Measurements from ENCODE around the gene IZUMO1.
"Not testable (repeated sequence)": the region's sequence is repeated elsewhere in the genome, so short reads cannot be mapped to it uniquely, and the experiment has no call there.

The IZUMO1 gene

DNA sequence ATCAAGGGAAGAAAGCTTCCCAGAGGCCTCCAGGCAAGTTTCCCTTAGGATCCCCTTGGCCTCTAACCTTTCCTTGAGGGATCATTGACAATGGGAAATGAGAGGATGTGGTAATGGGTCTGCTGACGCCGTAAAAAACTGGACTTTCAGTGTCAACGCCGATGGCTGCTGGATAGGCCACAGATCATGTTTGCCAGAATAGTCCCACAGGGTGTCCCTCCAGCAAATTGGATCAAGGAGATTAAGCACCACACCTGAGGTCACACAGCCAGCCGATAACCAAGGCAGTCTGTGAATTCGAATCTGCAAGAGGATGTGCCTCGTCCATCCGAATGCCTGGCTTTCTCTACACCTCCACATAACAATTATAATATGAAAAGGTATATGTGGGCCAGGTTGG, 46.6 kb upstream of the IZUMO1 start:
- H3K9me3 ChIP-seq (ENCODE audit: control insufficient read depth, low read length), result no peaks in the 10 kb centered on the region
- no peak overlapping the region for H3K9ac ChIP-seq (ENCODE audit: low read length)
- no peak for DNase-seq
- H2AFZ ChIP-seq (ENCODE audit: low read depth, low read length), result no peak overlapping the region
- H3K27ac ChIP-seq (ENCODE audit: low read length, poor library complexity, severe bottlenecking), result no peak overlapping the region
- WGBS, result 71% methylated on average over 5 of the region's 8 CpGs
- no peak overlapping the region for H3K23ac ChIP-seq (ENCODE audit: low read length in 2 of 2)
- no peak overlapping the region for H3K18ac ChIP-seq (ENCODE audit: low read depth in 1 of 2, low read length in 2 of 2)
- H3K27me3 ChIP-seq (ENCODE audit: control insufficient read depth in 1 of 2, insufficient read depth in 1 of 2, low read length in 2 of 2), result no peaks in the 10 kb centered on the region
- H2BK12ac ChIP-seq (ENCODE audit: low read length in 2 of 2), result no peak overlapping the region
- no peak overlapping the region for H3K4ac ChIP-seq (ENCODE audit: low read depth in 1 of 2, low read length in 2 of 2)
- no peak overlapping the region for H2AK5ac ChIP-seq (ENCODE audit: low read length, severe bottlenecking)
- H3K4me2 ChIP-seq (ENCODE audit: low read length, poor library complexity, severe bottlenecking), result no peak overlapping the region
- no peak overlapping the region for H3K4me3 ChIP-seq (ENCODE audit: insufficient read depth in 1 of 2, low read depth in 1 of 2, low read length in 2 of 2)
- no peaks in the 10 kb centered on the region for H3K79me1 ChIP-seq (replicated peaks; ENCODE audit: low read length, poor library complexity, severe bottlenecking)
- H4K8ac ChIP-seq (ENCODE audit: low read length), result no peak overlapping the region
- peaks cover 8% of the 10 kb centered on the region for H3K4me1 ChIP-seq (ENCODE audit: control insufficient read depth, insufficient read depth, low read depth, low read length)
- no peak overlapping the region for H3K14ac ChIP-seq (ENCODE audit: low read length in 2 of 2)
- H2BK5ac ChIP-seq (ENCODE audit: low read depth, low read length, poor library complexity, severe bottlenecking), result no peak overlapping the region
- H3K36me3 ChIP-seq (ENCODE audit: control insufficient read depth in 1 of 2, insufficient read depth in 2 of 2, low read depth in 1 of 2, low read length in 2 of 2), result peaks cover 0 to 11% of the 10 kb centered on the region in 2 experiments
- H4K91ac ChIP-seq (ENCODE audit: low read length), result no peak overlapping the region
- no peak overlapping the region for H2BK120ac ChIP-seq (ENCODE audit: low read depth, low read length)
- no peak overlapping the region for H2BK15ac ChIP-seq (ENCODE audit: low read depth, poor library complexity, severe bottlenecking)

DNA sequence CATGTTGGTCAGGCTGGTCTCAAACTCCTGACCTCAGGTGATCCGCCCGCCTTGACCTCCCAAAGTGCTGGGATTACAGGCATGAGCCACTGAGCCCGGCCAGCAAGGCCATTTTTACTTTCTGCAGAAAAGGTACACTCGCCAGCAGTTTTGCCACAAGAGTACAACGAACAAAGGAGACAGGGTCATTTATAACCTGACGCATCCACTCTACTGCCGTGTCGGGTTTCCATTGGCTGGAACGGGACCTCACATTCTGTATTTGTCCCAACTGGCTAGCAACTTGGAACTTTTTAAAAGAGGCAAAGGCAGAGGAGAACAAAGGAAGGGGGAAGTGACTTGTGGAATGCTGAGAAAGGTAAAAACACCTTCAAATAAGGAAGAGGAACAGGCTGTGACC, 40.6 kb upstream of the IZUMO1 start:
- H2BK120ac ChIP-seq (ENCODE audit: low read depth, low read length); DNase-seq; H3K23ac ChIP-seq (ENCODE audit: low read length in 2 of 2); H3K4me3 ChIP-seq (ENCODE audit: insufficient read depth in 1 of 2, low read depth in 1 of 2, low read length in 2 of 2); H3K79me1 ChIP-seq (replicated peaks; ENCODE audit: low read length, poor library complexity, severe bottlenecking); H2BK15ac ChIP-seq (ENCODE audit: low read depth, poor library complexity, severe bottlenecking); H2AK5ac ChIP-seq (ENCODE audit: low read length, severe bottlenecking); H3K36me3 ChIP-seq (ENCODE audit: control insufficient read depth in 1 of 2, insufficient read depth in 2 of 2, low read depth in 1 of 2, low read length in 2 of 2); H3K18ac ChIP-seq (ENCODE audit: low read depth in 1 of 2, low read length in 2 of 2); H4K91ac ChIP-seq (ENCODE audit: low read length); H3K9me3 ChIP-seq (ENCODE audit: control insufficient read depth, low read length); H3K4me2 ChIP-seq (ENCODE audit: low read length, poor library complexity, severe bottlenecking); H2BK5ac ChIP-seq (ENCODE audit: low read depth, low read length, poor library complexity, severe bottlenecking); H3K4me1 ChIP-seq (ENCODE audit: control insufficient read depth, insufficient read depth, low read depth, low read length); H3K9ac ChIP-seq (ENCODE audit: low read length); H2AFZ ChIP-seq (ENCODE audit: low read depth, low read length); H3K14ac ChIP-seq (ENCODE audit: low read length in 2 of 2); H3K4ac ChIP-seq (ENCODE audit: low read depth in 1 of 2, low read length in 2 of 2); H2BK12ac ChIP-seq (ENCODE audit: low read length in 2 of 2); H4K8ac ChIP-seq (ENCODE audit: low read length); H3K27ac ChIP-seq (ENCODE audit: low read length, poor library complexity, severe bottlenecking); H3K27me3 ChIP-seq (ENCODE audit: control insufficient read depth in 1 of 2, insufficient read depth in 1 of 2, low read length in 2 of 2): not testable (repeated sequence)
- WGBS, result 84% methylated on average over 9 of the region's 9 CpGs

DNA sequence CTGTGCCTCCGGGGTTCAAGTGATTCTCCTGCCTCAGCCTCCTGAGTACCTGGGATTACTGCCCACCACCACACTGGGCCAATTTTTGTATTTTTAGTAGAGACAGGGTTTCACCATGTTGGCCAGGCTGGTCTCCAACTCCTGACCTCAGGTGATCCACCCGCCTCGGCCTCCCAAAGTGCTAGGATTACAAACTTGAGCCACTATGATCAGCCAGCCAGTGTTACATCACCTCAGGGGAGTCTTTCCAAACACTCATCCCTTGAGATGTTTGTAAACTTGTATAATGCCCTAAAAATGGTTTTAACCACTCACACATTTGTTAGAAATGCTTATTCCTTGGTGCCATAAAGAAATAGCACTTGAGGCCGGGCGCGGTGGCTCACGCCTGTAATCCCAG, 39.7 kb upstream of the IZUMO1 start:
- H3K36me3 ChIP-seq (ENCODE audit: control insufficient read depth in 1 of 2, insufficient read depth in 2 of 2, low read depth in 1 of 2, low read length in 2 of 2); H3K79me1 ChIP-seq (replicated peaks; ENCODE audit: low read length, poor library complexity, severe bottlenecking); H3K23ac ChIP-seq (ENCODE audit: low read length in 2 of 2); H2BK120ac ChIP-seq (ENCODE audit: low read depth, low read length); H3K27ac ChIP-seq (ENCODE audit: low read length, poor library complexity, severe bottlenecking); H2BK5ac ChIP-seq (ENCODE audit: low read depth, low read length, poor library complexity, severe bottlenecking); H4K91ac ChIP-seq (ENCODE audit: low read length); H2BK12ac ChIP-seq (ENCODE audit: low read length in 2 of 2); H3K9me3 ChIP-seq (ENCODE audit: control insufficient read depth, low read length); H3K27me3 ChIP-seq (ENCODE audit: control insufficient read depth in 1 of 2, insufficient read depth in 1 of 2, low read length in 2 of 2); H3K18ac ChIP-seq (ENCODE audit: low read depth in 1 of 2, low read length in 2 of 2); H3K4me1 ChIP-seq (ENCODE audit: control insufficient read depth, insufficient read depth, low read depth, low read length); H2BK15ac ChIP-seq (ENCODE audit: low read depth, poor library complexity, severe bottlenecking); H3K9ac ChIP-seq (ENCODE audit: low read length); H2AK5ac ChIP-seq (ENCODE audit: low read length, severe bottlenecking); DNase-seq; H3K14ac ChIP-seq (ENCODE audit: low read length in 2 of 2); H3K4me2 ChIP-seq (ENCODE audit: low read length, poor library complexity, severe bottlenecking); H4K8ac ChIP-seq (ENCODE audit: low read length); H3K4ac ChIP-seq (ENCODE audit: low read depth in 1 of 2, low read length in 2 of 2); H3K4me3 ChIP-seq (ENCODE audit: insufficient read depth in 1 of 2, low read depth in 1 of 2, low read length in 2 of 2); H2AFZ ChIP-seq (ENCODE audit: low read depth, low read length): not testable (repeated sequence)
- 94% methylated on average over 7 of the region's 7 CpGs for WGBS

DNA sequence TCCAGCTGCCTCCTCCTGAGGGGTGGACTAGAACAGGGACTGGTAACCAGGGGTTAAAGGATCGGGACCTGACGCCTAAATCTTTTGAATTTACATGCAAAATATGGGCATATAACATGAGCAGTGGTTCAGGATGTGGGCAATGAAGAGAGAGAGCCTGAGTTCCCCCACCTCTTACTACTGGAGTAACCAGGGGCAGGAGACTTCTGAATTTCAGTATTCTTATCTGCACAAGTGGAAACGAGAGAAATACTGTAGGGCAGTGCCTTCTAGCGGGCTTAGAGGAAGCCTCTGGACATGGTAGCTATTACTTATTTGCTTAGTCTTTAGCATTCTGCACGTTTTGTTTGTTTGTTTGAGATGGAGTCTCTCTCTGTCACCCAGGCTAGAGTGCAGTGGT, 37.8 kb upstream of the IZUMO1 start:
- WGBS, result 84% methylated on average over 5 of the region's 5 CpGs
- Histone ChIP-seq H2AFZ (ENCODE audit: low read depth, low read length) (no peak overlapping the region), H2AK5ac (ENCODE audit: low read length, severe bottlenecking) (no peak overlapping the region), H2BK12ac (ENCODE audit: low read length in 2 of 2) (no peak overlapping the region), H3K27ac (ENCODE audit: low read length, poor library complexity, severe bottlenecking) (no peak overlapping the region), H2BK5ac (ENCODE audit: low read depth, low read length, poor library complexity, severe bottlenecking) (no peak overlapping the region), H3K9me3 (ENCODE audit: control insufficient read depth, low read length) (no peaks in the 10 kb centered on the region), H3K27me3 (ENCODE audit: control insufficient read depth in 1 of 2, insufficient read depth in 1 of 2, low read length in 2 of 2) (no peaks in the 10 kb centered on the region), H4K8ac (ENCODE audit: low read length) (no peak overlapping the region), H3K14ac (ENCODE audit: low read length in 2 of 2) (no peak overlapping the region), H2BK15ac (ENCODE audit: low read depth, poor library complexity, severe bottlenecking) (no peak overlapping the region), H3K79me1 (replicated peaks; ENCODE audit: low read length, poor library complexity, severe bottlenecking) (no peaks in the 10 kb centered on the region), H4K91ac (ENCODE audit: low read length) (no peak overlapping the region), H3K36me3 (ENCODE audit: control insufficient read depth in 1 of 2, insufficient read depth in 2 of 2, low read depth in 1 of 2, low read length in 2 of 2) (no peaks in the 10 kb centered on the region), H3K18ac (ENCODE audit: low read depth in 1 of 2, low read length in 2 of 2) (no peak overlapping the region), H3K23ac (ENCODE audit: low read length in 2 of 2) (no peak overlapping the region), H3K9ac (ENCODE audit: low read length) (no peak overlapping the region), H3K4me1 (ENCODE audit: control insufficient read depth, insufficient read depth, low read depth, low read length) (peaks cover 6% of the 10 kb centered on the region), H3K4me3 (ENCODE audit: insufficient read depth in 1 of 2, low read depth in 1 of 2, low read length in 2 of 2) (no peak overlapping the region), H3K4me2 (ENCODE audit: low read length, poor library complexity, severe bottlenecking) (no peak overlapping the region), H3K4ac (ENCODE audit: low read depth in 1 of 2, low read length in 2 of 2) (no peak overlapping the region), H2BK120ac (ENCODE audit: low read depth, low read length) (no peak overlapping the region)
- DNase-seq, result no peak

Data from mesenchymal stem cell (in vitro differentiated cells and primary cell).